Gastrocnemius medialis (tissue), 4 donors: ENCODE measurements around the gene SLC35F6. TPM values are rescaled to one million over a fixed set of nuclear protein-coding genes. Genes with fewer than 3 reads are reported as not detected.

Experiments used
- ATAC-seq, 2 donors: fragments of 150-250 bp; one replicate each; pipeline ENCODE4 v1.9.1; 2016
- DNase-seq, 2 donors: peaks; one replicate each; pipeline ENCODE4 v3.0.0-alpha.2; 2019
- H3K27ac ChIP-seq, 4 donors: fragments of 200-600 bp; sonication (generic); 1 replicate in 1 of 4; 2 replicates in 3 of 4; pipeline ENCODE4 v1.5.1; 2016 to 2018; ENCODE audit warnings: mild to moderate bottlenecking in 2 of 4, moderate library complexity in 1 of 4
- H3K27me3 ChIP-seq, 3 donors: fragments of 200-600 bp; sonication (generic) in 2 of 3; 1 replicate in 1 of 3; 2 replicates in 2 of 3; pipeline versions ENCODE4 v1.5.1 to v1.6.0; 2016 to 2019; ENCODE audit warnings: mild to moderate bottlenecking in 1 of 3, moderate library complexity in 1 of 3
- H3K36me3 ChIP-seq, 2 donors: fragments of 200-600 bp; sonication (generic) in 1 of 2; one replicate each; pipeline ENCODE4 v1.5.1; 2017 to 2018
- H3K4me1 ChIP-seq, 2 donors: fragments of 200-600 bp; sonication (generic) in 1 of 2; one replicate each; pipeline ENCODE4 v1.5.1; 2016 to 2017; ENCODE audit warnings: mild to moderate bottlenecking in 2 of 2
- H3K4me3 ChIP-seq, 4 donors: fragments of 200-600 bp; sonication (generic) in 3 of 4; 1 replicate in 1 of 4; 2 replicates in 3 of 4; pipeline ENCODE4 v1.5.1; 2016 to 2019; ENCODE audit warnings: mild to moderate bottlenecking in 2 of 4
- H3K9me3 ChIP-seq, 3 donors: fragments of 200-600 bp; sonication (generic) in 2 of 3; 1 replicate in 1 of 3; 2 replicates in 2 of 3; pipeline ENCODE4 v1.5.1; 2016 to 2019
- POLR2A ChIP-seq, 2 donors: fragments of 450-650 bp; IDR thresholded peaks; one replicate each; pipeline ENCODE4 v1.6.1; 2017; ENCODE audit warnings: antibody characterized with exemption in 2 of 2, mild to moderate bottlenecking in 2 of 2, moderate library complexity in 2 of 2
- in situ Hi-C, 4 donors: fragments of 200-750 bp; cut with MboI; loops; one replicate each; pipeline versions ENCODE4 v1.15.0 to v1.8.0; 2017; ENCODE audit warnings: low sequenced_read_pairs in 4 of 4
- intact Hi-C: fragments of 100-400 bp; cut with DNase I; formaldehyde crosslinking; loops from one replicate; pipeline ENCODE4 v1.15.1; 2023; ENCODE audit warnings: low total_unique reads
- total RNA-seq, 4 donors: library from RNA; depleted of rRNA; stranded (reverse); fragments of >200 nt; gene quantifications; one replicate each; pipeline versions ENCODE4 v1.1.0 to v1.2.3, GENCODE V29; 2016
- TF ChIP-seq, protein P1 (sequence below), 5 experiments: fragments of 450-650 bp in 3 of 5; fragments of 200-600 bp in 2 of 5; sonication (generic) in 2 of 5; IDR thresholded peaks in 4 of 5; conservative IDR thresholded peaks in 1 of 5; 1 replicate in 4 of 5; 2 replicates in 1 of 5; pipeline ENCODE4 v1.5.1; 2016 to 2019; ENCODE audit warnings: antibody characterized with exemption in 5 of 5, mild to moderate bottlenecking in 3 of 5, moderate library complexity in 3 of 5

SLC35F6 gene
- total RNA-seq, 4 donors from 2014 or later: 37.8 to 54.5 (median 45.9) TPM

DNA sequence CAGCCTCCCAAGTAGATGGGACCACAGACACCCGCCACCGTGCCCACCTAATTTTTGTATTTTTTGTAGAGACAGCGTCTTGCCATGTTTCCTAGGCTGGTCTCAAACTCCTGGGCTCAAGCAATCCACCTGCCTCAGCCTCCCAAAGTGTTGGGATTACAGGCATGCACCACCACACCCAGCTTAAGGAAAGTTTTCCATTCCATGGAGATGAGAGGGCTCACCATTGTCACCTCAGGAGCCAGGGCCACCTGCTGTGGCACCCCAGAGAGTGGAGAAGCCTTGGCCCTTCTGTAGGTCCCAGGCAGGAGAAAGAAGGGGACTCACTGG lies 4.6 kb downstream of the SLC35F6 start:
- Histone ChIP-seq H3K4me3 (no peak overlapping the region), H3K36me3 (no peaks in the 10 kb centered on the region), H3K4me1 (peaks cover 56 to 78% of the 10 kb centered on the region in 2 donors), H3K9me3 (no peaks in the 10 kb centered on the region), H3K27ac (peak overlapping the region; percentile 93 to 99 (median 96)), H3K27me3 (no peaks in the 10 kb centered on the region)
- ATAC-seq (no peak), DNase-seq (no peak)
- no peak for TF ChIP-seq POLR2A (IDR thresholded peaks at IDR 0.05)
- in situ Hi-C loops (no loop called here), intact Hi-C loops (loop anchor here (10.0 kb wide), 1 partner anchor 424 kb away; the partner anchor contains the start of genes ADGRF3 and SELENOI)

DNA sequence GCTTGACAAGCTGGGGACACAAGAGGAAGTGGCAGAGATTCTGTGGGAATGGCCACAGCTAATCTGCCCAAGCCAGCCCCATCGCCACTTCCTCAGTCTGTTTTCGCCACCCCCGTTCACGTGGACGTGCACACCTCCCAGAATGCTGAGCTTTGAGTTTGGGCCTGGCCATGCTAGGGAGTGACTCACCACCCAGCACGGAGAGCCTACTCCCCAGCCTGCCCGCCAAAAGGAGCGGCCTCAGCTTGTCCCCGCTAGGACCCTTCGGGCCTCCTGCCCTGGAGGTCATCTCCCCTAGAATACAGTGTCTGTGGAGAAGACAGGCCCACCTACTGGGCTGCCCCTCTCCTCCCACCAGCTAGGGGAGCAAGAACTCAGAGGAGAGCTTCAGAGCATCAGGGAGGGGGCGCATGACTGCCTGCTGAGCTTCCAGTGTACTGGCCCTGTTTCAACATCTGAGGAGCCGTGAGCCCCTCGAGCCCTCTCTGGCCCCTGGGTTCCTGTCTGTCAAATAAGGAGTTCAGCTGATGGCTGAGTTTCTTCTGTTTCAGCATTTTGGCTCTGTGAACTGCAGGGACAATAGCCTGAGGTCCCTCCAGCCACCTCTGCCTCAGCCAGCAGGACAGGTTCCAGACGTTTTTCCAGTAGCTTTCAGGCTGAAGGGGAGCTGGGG lies 5.1 kb downstream of the SLC35F6 start:
- no peaks in the 10 kb centered on the region for H3K9me3 ChIP-seq
- H3K4me3 ChIP-seq: no peak overlapping the region
- no peaks in the 10 kb centered on the region for H3K36me3 ChIP-seq
- TF ChIP-seq, protein P1, sequence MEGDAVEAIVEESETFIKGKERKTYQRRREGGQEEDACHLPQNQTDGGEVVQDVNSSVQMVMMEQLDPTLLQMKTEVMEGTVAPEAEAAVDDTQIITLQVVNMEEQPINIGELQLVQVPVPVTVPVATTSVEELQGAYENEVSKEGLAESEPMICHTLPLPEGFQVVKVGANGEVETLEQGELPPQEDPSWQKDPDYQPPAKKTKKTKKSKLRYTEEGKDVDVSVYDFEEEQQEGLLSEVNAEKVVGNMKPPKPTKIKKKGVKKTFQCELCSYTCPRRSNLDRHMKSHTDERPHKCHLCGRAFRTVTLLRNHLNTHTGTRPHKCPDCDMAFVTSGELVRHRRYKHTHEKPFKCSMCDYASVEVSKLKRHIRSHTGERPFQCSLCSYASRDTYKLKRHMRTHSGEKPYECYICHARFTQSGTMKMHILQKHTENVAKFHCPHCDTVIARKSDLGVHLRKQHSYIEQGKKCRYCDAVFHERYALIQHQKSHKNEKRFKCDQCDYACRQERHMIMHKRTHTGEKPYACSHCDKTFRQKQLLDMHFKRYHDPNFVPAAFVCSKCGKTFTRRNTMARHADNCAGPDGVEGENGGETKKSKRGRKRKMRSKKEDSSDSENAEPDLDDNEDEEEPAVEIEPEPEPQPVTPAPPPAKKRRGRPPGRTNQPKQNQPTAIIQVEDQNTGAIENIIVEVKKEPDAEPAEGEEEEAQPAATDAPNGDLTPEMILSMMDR (IDR thresholded peaks at IDR 0.05 in 4 of 5, conservative IDR thresholded peaks at IDR 0.05 in 1 of 5): no peak
- TF ChIP-seq POLR2A (IDR thresholded peaks at IDR 0.05): peak in 1 of 2 donors; percentile 53
- ATAC-seq: peak in 1 of 2 donors; percentile 6
- in situ Hi-C loops (no loop called here), intact Hi-C loops (loop anchor here (10.0 kb wide), 1 partner anchor 424 kb away; the partner anchor contains the start of genes ADGRF3 and SELENOI)
- H3K27me3 ChIP-seq: no peaks in the 10 kb centered on the region
- peak overlapping the region; percentile 93 to 99 (median 96) for H3K27ac ChIP-seq
- peaks cover 57 to 80% of the 10 kb centered on the region in 2 donors for H3K4me1 ChIP-seq
- peak; percentile 75 to 84 for DNase-seq

DNA sequence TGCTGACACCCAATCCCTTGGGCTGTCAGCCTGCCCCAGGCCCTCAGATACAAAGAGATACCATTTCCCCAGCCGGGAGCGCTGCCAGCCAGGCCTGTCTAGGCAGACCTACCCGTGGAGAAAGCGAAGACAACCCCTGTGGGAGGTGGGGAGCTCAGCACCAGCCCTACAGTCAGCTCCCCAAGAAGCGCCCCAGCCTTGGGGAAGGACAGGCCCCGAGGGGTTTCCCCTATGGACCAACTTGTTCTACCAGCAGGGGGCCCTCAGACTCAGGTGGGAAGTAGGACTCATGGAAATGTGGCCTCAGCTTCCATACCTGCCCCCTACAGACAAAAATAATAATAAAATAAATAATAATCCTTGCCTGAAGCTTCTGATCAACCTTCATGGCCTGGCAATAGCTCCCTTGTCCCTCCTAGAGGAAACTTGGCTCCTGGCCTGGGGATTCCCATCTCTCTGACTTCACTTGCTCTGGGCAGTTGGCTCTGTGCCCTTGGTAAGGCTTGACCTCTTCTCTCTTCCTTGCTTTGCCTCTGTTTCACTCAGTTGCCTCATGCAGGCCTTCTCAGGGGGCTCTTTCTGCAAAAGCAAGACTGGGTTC lies 7.0 kb downstream of the SLC35F6 start:
- TF ChIP-seq, protein P1 (IDR thresholded peaks at IDR 0.05 in 4 of 5, conservative IDR thresholded peaks at IDR 0.05 in 1 of 5): peak in 4 of 5 experiments; percentile 19 to 52 (median 44)
- no peak for TF ChIP-seq POLR2A (IDR thresholded peaks at IDR 0.05)
- peak overlapping the region; percentile 93 to 99 (median 96) for H3K27ac ChIP-seq
- peak; percentile 37 to 41 for ATAC-seq
- no peaks in the 10 kb centered on the region for H3K27me3 ChIP-seq
- peak overlapping the region in 3 of 4 donors; percentile 0 to 36 (median 26) for H3K4me3 ChIP-seq
- peak; percentile 87 to 90 for DNase-seq
- H3K36me3 ChIP-seq: peaks cover 0 to 14% of the 10 kb centered on the region in 2 donors
- intact Hi-C loops (loop anchor here (5.0 kb wide), 1 partner anchor 529 kb away; the partner anchor contains the start of genes HADHA and HADHB), in situ Hi-C loops (no loop called here)
- peaks cover 55 to 66% of the 10 kb centered on the region in 2 donors for H3K4me1 ChIP-seq
- no peaks in the 10 kb centered on the region for H3K9me3 ChIP-seq

DNA sequence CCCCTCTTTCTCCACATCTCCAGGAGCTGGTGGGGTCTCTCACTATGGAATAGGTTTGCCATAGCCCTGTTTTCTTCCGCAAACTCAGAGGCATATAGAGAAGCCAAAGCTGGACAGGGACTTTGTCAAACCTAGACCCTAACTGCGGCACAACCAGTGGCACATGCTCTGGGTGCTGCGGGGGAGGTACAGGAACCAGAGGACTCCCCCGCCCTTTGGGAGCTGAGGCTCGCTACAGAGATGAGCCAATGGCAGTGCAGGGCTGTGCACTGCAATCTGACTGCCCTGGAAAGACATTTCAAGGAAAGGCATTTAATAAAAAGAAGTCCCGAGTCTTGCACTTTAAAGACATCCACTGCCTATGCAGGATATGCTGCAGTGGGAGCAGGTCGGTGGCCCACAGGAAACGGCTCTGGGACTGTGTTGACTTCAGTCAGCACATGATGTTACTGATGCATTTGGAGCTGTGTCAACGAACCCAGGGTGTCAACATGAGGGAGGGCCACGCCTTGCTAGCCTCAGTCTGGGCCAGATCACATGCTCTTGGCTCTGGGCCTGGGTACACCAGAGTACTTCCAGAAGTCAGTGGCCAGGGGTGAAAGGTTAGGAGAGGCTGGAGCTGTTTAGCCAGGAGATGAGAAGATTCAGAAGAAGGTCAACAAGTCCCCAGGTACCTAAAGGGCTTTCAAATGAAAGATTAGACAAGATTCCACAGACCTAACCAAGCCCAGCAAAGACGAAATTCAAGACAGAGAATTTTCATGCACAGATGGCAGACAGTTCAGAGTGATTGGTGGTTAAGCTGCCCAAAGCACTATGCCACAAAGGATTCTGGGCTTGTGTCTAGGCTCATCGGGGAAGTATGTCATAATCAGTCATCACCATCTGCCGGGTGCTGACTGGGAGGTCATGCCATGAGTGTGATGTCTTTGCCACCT lies 8.2 kb downstream of the SLC35F6 start:
- Histone ChIP-seq H3K4me3 (peak overlapping the region in 3 of 4 donors; percentile 0 to 36 (median 19)), H3K4me1 (peaks cover 50 to 64% of the 10 kb centered on the region in 2 donors)
- in situ Hi-C loops: no loop called here

More for the DNA sequence above, 8.2 kb downstream of the SLC35F6 start:
- Histone ChIP-seq H3K27me3 (no peaks in the 10 kb centered on the region), H3K36me3 (peaks cover 0 to 26% of the 10 kb centered on the region in 2 donors), H3K27ac (peak overlapping the region; percentile 93 to 99 (median 96)), H3K9me3 (no peaks in the 10 kb centered on the region)
- intact Hi-C loops: loop anchor here (1.0 to 5.0 kb wide), 2 partner anchors 13 to 530 kb away; partner anchors contain the start of genes HADHA and HADHB
- DNase-seq (peak; percentile 100), ATAC-seq (peak; percentile 88 to 89)
- TF ChIP-seq, protein P1 (IDR thresholded peaks at IDR 0.05 in 4 of 5, conservative IDR thresholded peaks at IDR 0.05 in 1 of 5): no peak
- TF ChIP-seq POLR2A (IDR thresholded peaks at IDR 0.05): peak; percentile 60 to 77
